Measurements from ENCODE around the gene AUP1. TPM values are rescaled to one million over a fixed set of nuclear protein-coding genes. Genes with fewer than 3 reads are reported as not detected.

AUP1 gene
- total and polyA plus RNA-seq, 4 experiments from 2014 or later, result 91.3 to 158 (median 138) TPM

DNA sequence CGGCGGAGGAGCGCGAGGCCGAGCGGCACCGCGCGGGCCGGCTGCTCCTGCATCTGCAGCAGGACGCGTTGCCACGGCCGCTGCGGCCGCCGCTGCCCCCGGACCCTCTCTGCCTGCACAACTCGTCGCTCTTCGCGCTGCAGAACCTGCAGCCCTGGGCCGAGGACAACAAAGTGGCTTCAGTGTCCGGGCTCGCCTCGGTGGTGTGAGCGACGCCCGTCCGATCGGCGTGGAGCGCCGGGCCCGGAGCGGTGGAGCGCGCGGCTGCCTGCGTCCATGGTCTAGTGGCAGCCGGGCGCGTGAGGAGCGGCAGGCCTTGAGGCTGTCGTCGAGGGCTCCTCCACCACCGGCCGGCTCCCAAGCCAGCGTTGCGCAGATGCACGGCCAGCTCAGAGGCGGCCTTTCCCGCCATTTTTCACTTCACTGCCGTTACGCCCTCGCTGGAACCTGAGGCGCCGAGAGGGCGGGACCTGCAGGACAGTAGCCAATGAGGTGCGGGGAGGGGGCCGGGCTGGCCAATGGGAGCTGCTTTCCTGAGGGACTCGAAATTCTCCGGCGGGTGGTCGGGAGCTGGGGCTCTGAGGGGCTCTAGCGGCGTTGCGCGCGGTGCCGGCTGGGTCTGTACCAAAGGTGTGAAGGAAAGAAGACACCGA lies 13.4 kb downstream of the AUP1 start:
- Mint-ChIP-seq H3K9me3 (peaks cover 0 to 4% (median 0%) of the 10 kb centered on the region in 8 donors), H3K27me3 (peaks cover 40 to 53% of the 10 kb centered on the region in 2 donors), H3K36me3 (no peaks in the 10 kb centered on the region), H3K4me3 (peak overlapping the region; percentile 71 to 87 (median 83)), H3K27ac (no peak overlapping the region), H3K4me1 (peaks cover 6 to 36% (median 18%) of the 10 kb centered on the region in 4 donors)
- ChIA-PET CTCF (ENCODE audit: partially characterized antibody) (interaction anchor here (2.6 kb wide), 1 partner anchor 33 kb away, joined by 8 read pairs; the partner anchor contains the start of genes CCDC142 and TTC31), POLR2A (ENCODE audit: partially characterized antibody) (interaction anchor here (0.6 to 2.7 kb wide), 11 partner anchors 9 to 58 kb away, joined by 3 to 20 read pairs (median 4); partner anchors contain the start of genes AUP1, DQX1, HTRA2 and LBX2)
- intact Hi-C loops (cut with micrococcal nuclease), result no loop called here
- Histone ChIP-seq H3K9me3 (ENCODE audit: control insufficient read depth in 1 of 2, low read length in 2 of 2) (no peaks in the 10 kb centered on the region), H3K27ac (ENCODE audit: low read depth, low read length) (no peak overlapping the region), H3K4me3 (ENCODE audit: low read length in 2 of 2) (peak overlapping the region in 1 of 2 donors; percentile 53), H3K27me3 (ENCODE audit: insufficient read depth, low read length) (peaks cover 35% of the 10 kb centered on the region), H3K36me3 (ENCODE audit: insufficient read depth, low read length) (no peaks in the 10 kb centered on the region), H3K4me1 (ENCODE audit: insufficient read depth, low read length) (peaks cover 35% of the 10 kb centered on the region)
- peak; percentile 71 to 76 (median 73) for DNase-seq

DNA sequence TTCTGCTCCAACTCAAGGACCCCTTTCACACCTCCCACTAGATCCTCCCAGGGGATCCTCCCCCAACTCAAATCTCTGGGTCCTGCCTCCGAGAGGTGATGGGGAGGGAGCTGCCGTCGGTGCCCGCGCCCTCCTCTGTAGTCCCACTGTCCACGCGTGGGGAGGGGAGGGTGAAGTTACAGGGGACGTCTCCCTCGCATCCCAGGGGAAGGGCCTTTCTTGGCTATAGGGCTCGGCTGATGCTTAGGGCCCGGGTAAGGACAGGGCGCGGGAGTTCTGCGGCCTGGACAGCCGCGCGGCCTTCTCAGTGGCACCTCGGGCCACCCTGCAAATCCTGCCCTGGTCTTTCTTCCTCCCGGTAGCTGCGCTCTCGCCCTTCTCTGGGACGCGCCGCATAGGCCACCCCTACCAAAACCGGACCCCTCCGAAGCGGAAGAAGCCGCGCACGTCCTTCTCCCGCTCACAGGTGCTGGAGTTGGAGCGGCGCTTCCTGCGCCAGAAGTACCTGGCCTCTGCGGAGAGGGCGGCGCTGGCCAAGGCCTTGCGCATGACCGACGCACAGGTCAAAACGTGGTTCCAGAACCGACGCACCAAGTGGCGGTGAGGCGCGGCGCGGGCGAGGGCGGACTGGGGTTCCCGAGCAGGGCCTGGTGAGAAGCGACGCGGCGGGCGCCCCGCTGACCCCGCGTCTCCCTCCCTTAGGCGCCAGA lies 14.1 kb downstream of the AUP1 start:
- intact Hi-C loops (cut with micrococcal nuclease), result no loop called here
- Mint-ChIP-seq H3K9me3 (peaks cover 0 to 4% (median 0%) of the 10 kb centered on the region in 8 donors), H3K4me3 (peak overlapping the region; percentile 74 to 80 (median 76)), H3K4me1 (peaks cover 6 to 36% (median 20%) of the 10 kb centered on the region in 4 donors), H3K27me3 (peaks cover 39 to 55% of the 10 kb centered on the region in 2 donors), H3K36me3 (no peaks in the 10 kb centered on the region), H3K27ac (peak overlapping the region in 6 of 7 donors; percentile 42 to 85 (median 68))
- H3K4me1 ChIP-seq (ENCODE audit: insufficient read depth, low read length), result peaks cover 35% of the 10 kb centered on the region
- ChIA-PET POLR2A (ENCODE audit: partially characterized antibody) (interaction anchor here (0.7 to 2.7 kb wide), 10 partner anchors 8 to 43 kb away, joined by 3 to 20 read pairs (median 4); partner anchors contain the start of genes AUP1, CCDC142, DQX1 and HTRA2), CTCF (ENCODE audit: partially characterized antibody) (interaction anchor here (1.3 to 2.6 kb wide), 2 partner anchors 11 to 32 kb away, joined by 3 to 8 read pairs; partner anchors contain the start of genes CCDC142, DQX1 and TTC31)
- peaks cover 35% of the 10 kb centered on the region for H3K27me3 ChIP-seq (ENCODE audit: insufficient read depth, low read length)
- no peaks in the 10 kb centered on the region for H3K9me3 ChIP-seq (ENCODE audit: control insufficient read depth in 1 of 2, low read length in 2 of 2)
- H3K36me3 ChIP-seq (ENCODE audit: insufficient read depth, low read length), result no peaks in the 10 kb centered on the region
- peak overlapping the region in 1 of 2 donors; percentile 53 for H3K4me3 ChIP-seq (ENCODE audit: low read length in 2 of 2)
- H3K27ac ChIP-seq (ENCODE audit: low read depth, low read length), result no peak overlapping the region
- no peak for DNase-seq

DNA sequence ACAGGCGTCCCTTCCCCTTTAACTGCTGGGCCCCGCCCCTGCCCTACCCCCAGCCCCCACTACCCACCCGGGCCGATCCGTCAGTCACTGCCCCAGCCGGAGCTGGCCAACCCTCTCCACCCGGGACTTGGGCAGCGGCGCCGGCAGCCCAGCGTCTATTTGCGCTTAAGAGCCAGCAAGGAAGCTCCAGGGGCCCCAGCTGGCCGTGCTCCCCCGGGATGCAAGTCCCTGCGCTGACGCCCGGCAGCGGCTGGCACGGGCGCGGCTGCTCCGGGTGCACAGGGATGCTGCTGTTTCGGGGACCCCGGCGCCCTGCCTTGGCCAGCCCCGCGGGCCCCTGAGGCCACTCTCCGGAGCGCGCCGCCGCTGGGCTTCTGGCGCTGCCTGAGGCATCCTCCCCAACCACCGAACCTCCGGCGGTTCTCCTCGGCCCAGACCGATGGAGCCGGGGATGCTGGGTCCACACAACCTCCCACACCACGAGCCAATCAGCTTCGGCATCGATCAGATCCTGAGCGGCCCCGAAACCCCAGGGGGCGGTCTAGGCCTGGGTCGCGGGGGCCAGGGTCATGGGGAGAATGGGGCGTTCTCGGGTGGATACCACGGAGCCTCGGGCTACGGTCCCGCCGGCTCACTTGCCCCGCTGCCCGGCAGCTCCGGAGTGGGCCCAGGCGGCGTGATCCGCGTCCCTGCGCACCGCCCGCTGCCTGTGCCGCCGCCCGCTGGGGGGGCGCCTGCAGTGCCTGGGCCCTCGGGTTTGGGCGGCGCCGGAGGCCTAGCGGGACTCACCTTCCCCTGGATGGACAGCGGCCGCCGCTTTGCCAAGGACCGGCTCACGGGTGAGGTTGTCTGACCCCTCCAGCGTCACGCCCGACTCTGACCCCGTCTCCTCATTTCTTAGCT lies 14.9 kb downstream of the AUP1 start, which contains the start of gene TLX2:
TSS of gene TLX2 (plus strand) at position 83 of the 903 bp plus-strand sequence. CDS start at position 440, 357 bp downstream.
- ChIA-PET POLR2A (ENCODE audit: partially characterized antibody) (interaction anchor here (0.7 to 2.7 kb wide), 8 partner anchors 8 to 32 kb away, joined by 3 to 20 read pairs (median 6); partner anchors contain the start of genes AUP1, CCDC142, DQX1 and HTRA2), CTCF (ENCODE audit: partially characterized antibody) (interaction anchor here (1.3 to 2.6 kb wide), 2 partner anchors 11 to 32 kb away, joined by 3 to 8 read pairs; partner anchors contain the start of genes CCDC142, DQX1 and TTC31)
- H3K4me1 Mint-ChIP-seq, result peaks cover 8 to 36% (median 20%) of the 10 kb centered on the region in 4 donors
- intact Hi-C loops (cut with micrococcal nuclease), result no loop called here
- peaks cover 35% of the 10 kb centered on the region for H3K4me1 ChIP-seq (ENCODE audit: insufficient read depth, low read length)
- H3K27me3 Mint-ChIP-seq, result peaks cover 32 to 47% of the 10 kb centered on the region in 2 donors
- H3K27ac Mint-ChIP-seq, result peak within 1 kb of the TSS in 4 of 7 donors; percentile 42 to 85 (median 73)
- H3K36me3 Mint-ChIP-seq, result no peaks in the 10 kb centered on the region
- peaks cover 35% of the 10 kb centered on the region for H3K27me3 ChIP-seq (ENCODE audit: insufficient read depth, low read length)
- H3K36me3 ChIP-seq (ENCODE audit: insufficient read depth, low read length), result no peaks in the 10 kb centered on the region
- H3K4me3 ChIP-seq (ENCODE audit: low read length in 2 of 2), result peak within 1 kb of the TSS in 1 of 2 donors; percentile 53
- H3K4me3 Mint-ChIP-seq, result peak within 1 kb of the TSS; percentile 74 to 81 (median 76)
- peaks cover 0 to 2% (median 0%) of the 10 kb centered on the region in 8 donors for H3K9me3 Mint-ChIP-seq
- no peaks in the 10 kb centered on the region for H3K9me3 ChIP-seq (ENCODE audit: control insufficient read depth in 1 of 2, low read length in 2 of 2)
- H3K27ac ChIP-seq (ENCODE audit: low read depth, low read length), result no peak within 1 kb of the TSS
- no peak for DNase-seq

DNA sequence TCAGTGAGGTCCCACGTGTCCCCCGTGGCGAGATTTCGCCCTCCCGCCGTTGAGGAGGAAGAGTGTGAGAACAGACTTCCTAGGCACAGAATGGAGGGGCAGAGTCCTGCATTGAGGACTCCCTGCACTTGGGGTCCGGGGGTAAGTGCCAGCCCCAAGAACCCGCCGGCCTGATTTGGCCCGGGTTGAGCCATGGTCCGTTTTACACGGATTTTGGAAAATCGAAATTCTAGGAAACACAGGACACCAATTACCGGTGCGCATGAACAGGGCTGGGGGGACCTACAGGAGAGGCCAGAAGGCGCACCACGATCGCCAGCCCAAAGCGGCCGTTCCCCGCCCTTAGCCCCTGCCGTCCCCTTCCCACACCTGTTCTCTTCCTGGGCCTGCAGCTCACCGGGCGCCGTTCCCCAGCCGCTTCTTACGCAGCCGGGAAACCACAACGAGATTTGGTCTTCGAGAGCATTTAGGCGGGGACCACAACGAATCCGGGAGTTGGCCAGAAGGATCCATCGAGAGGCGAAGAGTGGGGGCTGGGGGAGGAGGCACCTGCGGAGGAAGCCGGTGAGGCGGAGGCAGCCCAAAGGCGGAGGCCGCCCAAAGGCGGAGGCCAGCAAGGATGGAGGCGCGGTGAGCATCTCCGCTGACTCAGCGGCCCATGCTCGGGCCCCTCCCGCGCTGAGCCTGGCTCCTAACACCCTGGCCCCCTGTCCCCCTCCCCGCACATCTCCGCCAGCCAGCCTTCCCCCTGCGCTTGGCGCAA lies 15.7 kb downstream of the AUP1 start:
- POLR2A ChIA-PET (ENCODE audit: partially characterized antibody), result interaction anchor here (0.9 to 2.7 kb wide), 10 partner anchors 10 to 58 kb away, joined by 3 to 20 read pairs (median 4); partner anchors contain the start of genes AUP1, DQX1, HTRA2 and MRPL53
- Histone ChIP-seq H3K36me3 (ENCODE audit: insufficient read depth, low read length) (no peaks in the 10 kb centered on the region), H3K9me3 (ENCODE audit: control insufficient read depth in 1 of 2, low read length in 2 of 2) (no peaks in the 10 kb centered on the region), H3K4me3 (ENCODE audit: low read length in 2 of 2) (peak overlapping the region in 1 of 2 donors; percentile 46), H3K4me1 (ENCODE audit: insufficient read depth, low read length) (peaks cover 35% of the 10 kb centered on the region), H3K27me3 (ENCODE audit: insufficient read depth, low read length) (peaks cover 35% of the 10 kb centered on the region), H3K27ac (ENCODE audit: low read depth, low read length) (no peak overlapping the region)
- intact Hi-C loops (cut with micrococcal nuclease), result no loop called here
- Mint-ChIP-seq H3K4me1 (peaks cover 8 to 36% (median 21%) of the 10 kb centered on the region in 4 donors), H3K9me3 (peaks cover 0 to 2% (median 0%) of the 10 kb centered on the region in 8 donors), H3K27ac (peak overlapping the region in 2 of 7 donors; percentile 27 to 52), H3K36me3 (no peaks in the 10 kb centered on the region), H3K4me3 (peak overlapping the region; percentile 41 to 81 (median 69)), H3K27me3 (peaks cover 24 to 42% of the 10 kb centered on the region in 2 donors)
- DNase-seq, result peak in 1 of 5 donors; percentile 30
- CTCF ChIA-PET (ENCODE audit: partially characterized antibody), result interaction anchor here (1.3 kb wide), 1 partner anchor 12 kb away, joined by 3 read pairs; the partner anchor contains the start of gene DQX1

DNA sequence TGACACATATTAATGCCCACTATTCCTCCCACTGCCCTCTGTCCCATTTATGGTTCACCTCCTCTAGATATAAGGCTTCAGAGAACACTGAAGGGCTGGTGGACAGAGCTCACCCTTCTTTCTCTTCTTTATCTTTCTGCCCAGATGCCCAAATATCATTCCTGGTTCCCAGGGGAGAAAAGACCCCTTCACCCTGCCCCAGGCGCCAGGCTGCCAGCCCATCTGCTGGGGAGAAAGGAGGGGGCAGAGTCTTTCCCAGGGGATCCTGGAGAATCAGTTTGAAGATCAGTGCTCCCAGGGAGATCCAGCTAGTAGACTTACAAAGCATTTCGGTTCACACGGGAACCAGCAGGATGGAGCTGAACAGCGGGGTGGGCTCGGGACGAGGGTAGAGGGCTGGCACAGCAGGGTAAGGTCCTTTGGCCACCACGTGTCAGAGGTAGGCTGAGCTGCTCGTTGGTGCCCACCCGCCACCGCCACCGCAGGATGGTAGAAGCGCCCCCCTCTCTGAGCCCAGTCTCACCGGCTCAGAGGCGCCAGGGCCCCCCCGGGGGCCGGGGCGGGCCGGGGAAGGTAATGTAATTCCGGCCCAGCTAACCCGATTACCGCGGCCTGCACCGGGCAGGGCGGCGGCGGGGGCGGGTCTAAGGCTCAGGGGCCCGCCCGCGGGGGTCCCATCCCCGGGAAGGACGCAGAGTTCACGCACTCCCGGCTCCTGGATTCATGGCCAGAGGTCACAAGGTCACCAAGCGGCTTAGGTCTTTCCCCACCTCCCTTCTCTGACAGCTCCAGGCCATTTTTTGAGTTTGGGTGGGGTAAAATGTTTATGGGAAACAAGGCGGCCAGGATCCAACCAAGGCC lies 16.5 kb downstream of the AUP1 start:
- peaks cover 18 to 36% of the 10 kb centered on the region in 2 donors for H3K27me3 Mint-ChIP-seq
- H3K4me1 ChIP-seq (ENCODE audit: insufficient read depth, low read length), result peaks cover 42% of the 10 kb centered on the region
- intact Hi-C loops (cut with micrococcal nuclease), result no loop called here
- peaks cover 32% of the 10 kb centered on the region for H3K27me3 ChIP-seq (ENCODE audit: insufficient read depth, low read length)
- ChIA-PET CTCF (ENCODE audit: partially characterized antibody) (no interaction called here), POLR2A (ENCODE audit: partially characterized antibody) (interaction anchor here (0.9 to 1.8 kb wide), 9 partner anchors 11 to 335 kb away, joined by 3 to 11 read pairs (median 3); partner anchors contain the start of genes AUP1, DQX1, HTRA2 and MRPL53)
- H3K27ac ChIP-seq (ENCODE audit: low read depth, low read length), result no peak overlapping the region
- no peaks in the 10 kb centered on the region for H3K36me3 Mint-ChIP-seq
- H3K27ac Mint-ChIP-seq, result peak overlapping the region in 1 of 7 donors; percentile 70
- DNase-seq, result no peak
- peaks cover 0 to 2% (median 0%) of the 10 kb centered on the region in 8 donors for H3K9me3 Mint-ChIP-seq
- H3K4me3 Mint-ChIP-seq, result peak overlapping the region in 5 of 8 donors; percentile 41 to 81 (median 69)
- H3K4me1 Mint-ChIP-seq, result peaks cover 14 to 44% (median 28%) of the 10 kb centered on the region in 4 donors
- no peaks in the 10 kb centered on the region for H3K36me3 ChIP-seq (ENCODE audit: insufficient read depth, low read length)
- H3K9me3 ChIP-seq (ENCODE audit: control insufficient read depth in 1 of 2, low read length in 2 of 2), result no peaks in the 10 kb centered on the region
- H3K4me3 ChIP-seq (ENCODE audit: low read length in 2 of 2), result no peak overlapping the region
